HepG2 (cell line): ENCODE data around the gene ICAM5. TPM values are rescaled to one million over a fixed set of nuclear protein-coding genes. Genes with fewer than 3 reads are reported as not detected.

Experiments
- KDM2A ChIP-seq: sonication (generic); formaldehyde crosslinking; IDR thresholded peaks from 2 replicates; pipeline ENCODE4 v1.4.0; 2020; ENCODE audit warnings: low read depth, missing genetic modification reagents, borderline replicate concordance
- MTA1 ChIP-seq: sonication (generic); formaldehyde crosslinking; IDR thresholded peaks from 2 replicates; pipeline ENCODE4 v1.4.0; 2020; ENCODE audit warnings: missing genetic modification reagents, mild to moderate bottlenecking, borderline replicate concordance
- NFYC ChIP-seq: IDR thresholded peaks from 2 replicates; pipeline ENCODE4 v1.6.1; 2016; ENCODE audit warnings: missing genetic modification reagents, missing compliant biosample characterization
- PPARG ChIP-seq: conservative IDR thresholded peaks from 2 replicates; pipeline ENCODE4 v1.6.1; 2016; ENCODE audit warnings: missing biosample characterization, missing genetic modification reagents
- RBAK ChIP-seq: sonication (generic); formaldehyde crosslinking; IDR thresholded peaks from 2 replicates; pipeline ENCODE4 v1.5.1; 2020; ENCODE audit warnings: mild to moderate bottlenecking, missing genetic modification reagents
- RCOR2 ChIP-seq: IDR thresholded peaks from 2 replicates; pipeline ENCODE4 v1.6.1; 2016; ENCODE audit warnings: missing biosample characterization, missing genetic modification reagents
- SCMH1 ChIP-seq: sonication (generic); formaldehyde crosslinking; IDR thresholded peaks from 2 replicates; pipeline ENCODE4 v1.9.0; 2021; ENCODE audit warnings: missing genetic modification reagents, mild to moderate bottlenecking, borderline replicate concordance
- SNRNP70 ChIP-seq: fragments of 200-400 bp; formaldehyde crosslinking; IDR thresholded peaks from 2 replicates; pipeline ENCODE4 v1.6.1; 2017; ENCODE audit warnings: mild to moderate bottlenecking, low read depth, low read length, moderate library complexity
- TFDP2 ChIP-seq: sonication (generic); formaldehyde crosslinking; IDR thresholded peaks from 2 replicates; pipeline ENCODE4 v1.4.0; 2020; ENCODE audit warnings: missing genetic modification reagents
- TIGD3 ChIP-seq: sonication (generic); formaldehyde crosslinking; IDR thresholded peaks from 2 replicates; pipeline ENCODE4 v1.5.1; 2020; ENCODE audit warnings: mild to moderate bottlenecking, missing genetic modification reagents, borderline replicate concordance
- ZBTB26 ChIP-seq: IDR thresholded peaks from 2 replicates; pipeline ENCODE4 v1.6.1; 2016; ENCODE audit warnings: missing compliant biosample characterization, missing genetic modification reagents, borderline replicate concordance
- ZMYM4 ChIP-seq: sonication (generic); formaldehyde crosslinking; IDR thresholded peaks from 2 replicates; pipeline ENCODE4 v1.8.1; 2023; ENCODE audit warnings: mild to moderate bottlenecking, missing genetic modification reagents
- polyA plus RNA-seq, 8 experiments: library from polyadenylated mRNA; depleted of rRNA in 3 of 8; stranded (reverse) in 7 of 8; unstranded in 1 of 8; fragments of >200 nt; fragmentation: Illumina TruSeq in 4 of 8; extraction: Trizol in 4 of 8; gene quantifications; 2 replicates each; pipeline versions ENCODE4 v1.2.1 to v1.2.3, GENCODE V29; 2011 to 2016; ENCODE audit warnings: low read depth in 4 of 8, missing spikeins in 1 of 8, mixed read lengths in 1 of 8; ENCODE audit not compliant: insufficient read depth in 1 of 8
- total RNA-seq, 5 experiments: library from RNA; depleted of rRNA; stranded (reverse); fragments of >200 nt; fragmentation: Illumina TruSeq; extraction: Trizol; gene quantifications; 2 replicates each; pipeline ENCODE4 v1.2.3, GENCODE V29; 2016; ENCODE audit warnings: low read depth in 1 of 5
- TF ChIP-seq, protein P1 (sequence below): sonication (generic); formaldehyde crosslinking; IDR thresholded peaks from 2 replicates; pipeline ENCODE4 v1.4.0; 2020; ENCODE audit warnings: missing genetic modification reagents
- TF ChIP-seq, protein P2 (sequence below): sonication (generic); formaldehyde crosslinking; IDR thresholded peaks from 2 replicates; pipeline ENCODE4 v1.4.0; 2020; ENCODE audit warnings: mild to moderate bottlenecking, missing genetic modification reagents
- TF ChIP-seq, protein P3 (sequence below): sonication (generic); formaldehyde crosslinking; IDR thresholded peaks from 2 replicates; pipeline ENCODE4 v1.4.0; 2020; ENCODE audit warnings: missing genetic modification reagents, mild to moderate bottlenecking, borderline replicate concordance

ICAM5 gene
- total and polyA plus RNA-seq, 2 of the 13 experiments (the other 11 are each of a cell fraction or from before 2014, with no cell fraction given) = 0.46 to 1.6 TPM

- TF ChIP-seq, protein P1, sequence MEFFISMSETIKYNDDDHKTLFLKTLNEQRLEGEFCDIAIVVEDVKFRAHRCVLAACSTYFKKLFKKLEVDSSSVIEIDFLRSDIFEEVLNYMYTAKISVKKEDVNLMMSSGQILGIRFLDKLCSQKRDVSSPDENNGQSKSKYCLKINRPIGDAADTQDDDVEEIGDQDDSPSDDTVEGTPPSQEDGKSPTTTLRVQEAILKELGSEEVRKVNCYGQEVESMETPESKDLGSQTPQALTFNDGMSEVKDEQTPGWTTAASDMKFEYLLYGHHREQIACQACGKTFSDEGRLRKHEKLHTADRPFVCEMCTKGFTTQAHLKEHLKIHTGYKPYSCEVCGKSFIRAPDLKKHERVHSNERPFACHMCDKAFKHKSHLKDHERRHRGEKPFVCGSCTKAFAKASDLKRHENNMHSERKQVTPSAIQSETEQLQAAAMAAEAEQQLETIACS (CRISPR knock-in tag) = peak; percentile 47
- TF ChIP-seq KDM2A (CRISPR knock-in tag) = no peak
- TF ChIP-seq PPARG = no peak
- TF ChIP-seq TIGD3 = no peak
- TF ChIP-seq MTA1 = peak; percentile 50; the same call in 1 of the 2 replicates
- no peak for TF ChIP-seq TFDP2 (CRISPR knock-in tag)
- TF ChIP-seq, protein P2, sequence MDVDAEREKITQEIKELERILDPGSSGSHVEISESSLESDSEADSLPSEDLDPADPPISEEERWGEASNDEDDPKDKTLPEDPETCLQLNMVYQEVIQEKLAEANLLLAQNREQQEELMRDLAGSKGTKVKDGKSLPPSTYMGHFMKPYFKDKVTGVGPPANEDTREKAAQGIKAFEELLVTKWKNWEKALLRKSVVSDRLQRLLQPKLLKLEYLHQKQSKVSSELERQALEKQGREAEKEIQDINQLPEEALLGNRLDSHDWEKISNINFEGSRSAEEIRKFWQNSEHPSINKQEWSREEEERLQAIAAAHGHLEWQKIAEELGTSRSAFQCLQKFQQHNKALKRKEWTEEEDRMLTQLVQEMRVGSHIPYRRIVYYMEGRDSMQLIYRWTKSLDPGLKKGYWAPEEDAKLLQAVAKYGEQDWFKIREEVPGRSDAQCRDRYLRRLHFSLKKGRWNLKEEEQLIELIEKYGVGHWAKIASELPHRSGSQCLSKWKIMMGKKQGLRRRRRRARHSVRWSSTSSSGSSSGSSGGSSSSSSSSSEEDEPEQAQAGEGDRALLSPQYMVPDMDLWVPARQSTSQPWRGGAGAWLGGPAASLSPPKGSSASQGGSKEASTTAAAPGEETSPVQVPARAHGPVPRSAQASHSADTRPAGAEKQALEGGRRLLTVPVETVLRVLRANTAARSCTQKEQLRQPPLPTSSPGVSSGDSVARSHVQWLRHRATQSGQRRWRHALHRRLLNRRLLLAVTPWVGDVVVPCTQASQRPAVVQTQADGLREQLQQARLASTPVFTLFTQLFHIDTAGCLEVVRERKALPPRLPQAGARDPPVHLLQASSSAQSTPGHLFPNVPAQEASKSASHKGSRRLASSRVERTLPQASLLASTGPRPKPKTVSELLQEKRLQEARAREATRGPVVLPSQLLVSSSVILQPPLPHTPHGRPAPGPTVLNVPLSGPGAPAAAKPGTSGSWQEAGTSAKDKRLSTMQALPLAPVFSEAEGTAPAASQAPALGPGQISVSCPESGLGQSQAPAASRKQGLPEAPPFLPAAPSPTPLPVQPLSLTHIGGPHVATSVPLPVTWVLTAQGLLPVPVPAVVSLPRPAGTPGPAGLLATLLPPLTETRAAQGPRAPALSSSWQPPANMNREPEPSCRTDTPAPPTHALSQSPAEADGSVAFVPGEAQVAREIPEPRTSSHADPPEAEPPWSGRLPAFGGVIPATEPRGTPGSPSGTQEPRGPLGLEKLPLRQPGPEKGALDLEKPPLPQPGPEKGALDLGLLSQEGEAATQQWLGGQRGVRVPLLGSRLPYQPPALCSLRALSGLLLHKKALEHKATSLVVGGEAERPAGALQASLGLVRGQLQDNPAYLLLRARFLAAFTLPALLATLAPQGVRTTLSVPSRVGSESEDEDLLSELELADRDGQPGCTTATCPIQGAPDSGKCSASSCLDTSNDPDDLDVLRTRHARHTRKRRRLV (CRISPR knock-in tag) = peak; percentile 75; the same call in 1 of the 2 replicates
- TF ChIP-seq RBAK (CRISPR knock-in tag) = no peak
- TF ChIP-seq SNRNP70 = no peak
- TF ChIP-seq, protein P3, sequence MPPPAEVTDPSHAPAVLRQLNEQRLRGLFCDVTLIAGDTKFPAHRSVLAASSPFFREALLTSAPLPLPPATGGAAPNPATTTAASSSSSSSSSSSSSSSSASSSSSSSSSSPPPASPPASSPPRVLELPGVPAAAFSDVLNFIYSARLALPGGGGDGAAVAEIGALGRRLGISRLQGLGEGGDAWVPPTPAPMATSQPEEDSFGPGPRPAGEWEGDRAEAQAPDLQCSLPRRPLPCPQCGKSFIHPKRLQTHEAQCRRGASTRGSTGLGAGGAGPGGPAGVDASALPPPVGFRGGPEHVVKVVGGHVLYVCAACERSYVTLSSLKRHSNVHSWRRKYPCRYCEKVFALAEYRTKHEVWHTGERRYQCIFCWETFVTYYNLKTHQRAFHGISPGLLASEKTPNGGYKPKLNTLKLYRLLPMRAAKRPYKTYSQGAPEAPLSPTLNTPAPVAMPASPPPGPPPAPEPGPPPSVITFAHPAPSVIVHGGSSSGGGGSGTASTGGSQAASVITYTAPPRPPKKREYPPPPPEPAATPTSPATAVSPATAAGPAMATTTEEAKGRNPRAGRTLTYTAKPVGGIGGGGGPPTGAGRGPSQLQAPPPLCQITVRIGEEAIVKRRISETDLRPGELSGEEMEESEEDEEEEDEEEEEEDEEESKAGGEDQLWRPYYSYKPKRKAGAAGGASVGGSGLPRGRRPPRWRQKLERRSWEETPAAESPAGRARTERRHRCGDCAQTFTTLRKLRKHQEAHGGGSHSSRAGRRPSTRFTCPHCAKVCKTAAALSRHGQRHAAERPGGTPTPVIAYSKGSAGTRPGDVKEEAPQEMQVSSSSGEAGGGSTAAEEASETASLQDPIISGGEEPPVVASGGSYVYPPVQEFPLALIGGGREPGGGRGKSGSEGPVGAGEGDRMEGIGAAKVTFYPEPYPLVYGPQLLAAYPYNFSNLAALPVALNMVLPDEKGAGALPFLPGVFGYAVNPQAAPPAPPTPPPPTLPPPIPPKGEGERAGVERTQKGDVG (CRISPR knock-in tag) = peak; percentile 65; the same call in 1 of the 2 replicates
- no peak; the same call in 1 of the 2 replicates for TF ChIP-seq ZMYM4 (CRISPR knock-in tag)
- TF ChIP-seq NFYC (CRISPR knock-in tag) = no peak
- no peak for TF ChIP-seq SCMH1 (CRISPR knock-in tag)
- TF ChIP-seq RCOR2 (CRISPR knock-in tag) = no peak
- no peak for TF ChIP-seq ZBTB26
These were observed 451 bp upstream of the ICAM5 start (continued) for GRCh38 chr19:10289167-10289835.
